AML-193 (cell line): Measurements from ENCODE around the gene GPR179.
A peak's percentile ranks its signal among the peaks of the same experiment; 100 is the strongest.
"Not testable (repeated sequence)": the region's sequence is repeated elsewhere in the genome, so short reads cannot be mapped to it uniquely, and the experiment has no call there.

Source experiments
- DNase-seq, 2 experiments: peaks; one replicate each; lab custom pipeline; 2025; lab: John Stamatoyannopoulos, UW

The GPR179 gene

GRCh38 chr17:38324772-38325171 is 19.0 kb downstream of the GPR179 start:
- DNase-seq, result no peak

DNA sequence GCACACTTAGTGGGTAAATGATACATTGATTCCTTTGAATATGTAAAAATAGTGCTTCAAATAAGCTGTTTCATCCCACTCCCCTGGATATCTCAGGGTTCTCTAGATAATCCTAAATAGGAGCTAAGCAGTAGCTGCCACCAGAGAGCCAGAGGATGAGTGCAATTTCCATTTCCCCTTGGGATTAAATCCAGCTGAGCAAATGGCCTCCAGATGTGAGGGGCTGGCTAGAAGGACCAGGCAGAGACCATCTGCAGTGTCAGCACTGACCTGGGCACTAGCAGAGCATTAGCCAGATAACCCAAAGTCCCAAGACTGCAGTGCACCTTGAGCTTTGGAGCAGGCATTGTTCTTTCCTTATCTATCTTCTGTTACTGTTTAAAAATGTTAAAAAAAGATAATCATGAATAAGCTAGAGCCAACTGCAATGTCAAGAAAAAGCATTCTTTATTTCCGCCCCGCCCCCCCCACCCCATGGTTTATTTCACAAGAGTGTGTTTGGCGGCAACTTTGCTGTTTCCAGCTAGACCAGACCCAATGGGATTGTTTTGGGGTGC is 19.5 kb downstream of the GPR179 start:
- no peak for DNase-seq

GRCh38 chr17:38322897-38323296 is 20.9 kb downstream of the GPR179 start:
- no peak for DNase-seq

- peak; percentile 31 to 39 for DNase-seq
These were observed 21.5 kb downstream of the GPR179 start for GRCh38 chr17:38322156-38322779.

DNA sequence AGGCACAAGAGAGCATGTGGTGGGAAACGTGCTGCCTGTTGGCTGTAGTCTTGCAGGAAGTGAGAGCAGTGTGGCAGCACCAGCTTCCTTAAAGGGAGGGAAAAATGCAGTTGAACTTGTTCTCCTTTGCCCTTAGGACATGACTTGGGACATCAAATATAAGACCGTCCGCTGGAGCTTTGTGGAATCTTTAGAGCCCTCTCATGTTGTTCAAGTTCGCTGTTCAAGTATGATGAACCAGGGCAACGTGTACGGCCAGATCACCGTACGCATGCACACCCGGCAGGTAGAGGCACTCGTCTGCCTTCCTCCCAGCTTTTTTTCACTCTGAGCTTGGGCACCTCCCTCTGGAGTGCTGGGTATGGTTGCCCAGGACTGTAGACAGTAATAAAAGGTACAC is 23.3 kb downstream of the GPR179 start:
- DNase-seq, result no peak

DNA sequence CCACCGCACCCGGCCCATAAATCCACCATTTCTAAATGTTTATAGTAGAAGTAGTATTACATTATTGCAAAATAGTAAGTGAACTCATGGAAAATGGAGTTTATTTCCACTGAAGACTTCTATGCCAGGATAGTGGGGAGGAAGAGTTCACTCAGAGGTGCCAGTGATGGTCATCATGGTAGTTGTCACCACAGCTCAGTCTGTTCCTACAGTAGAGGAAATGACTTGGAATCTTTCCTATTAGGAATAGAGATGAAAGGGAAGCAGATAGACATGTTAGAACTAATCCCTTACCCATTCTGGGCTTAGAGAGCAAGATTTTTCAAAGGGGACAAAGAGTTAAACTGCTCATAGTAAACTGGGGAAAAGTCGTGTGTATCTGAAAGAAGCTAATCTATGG is 26.7 kb downstream of the GPR179 start:
- no peak for DNase-seq

DNA sequence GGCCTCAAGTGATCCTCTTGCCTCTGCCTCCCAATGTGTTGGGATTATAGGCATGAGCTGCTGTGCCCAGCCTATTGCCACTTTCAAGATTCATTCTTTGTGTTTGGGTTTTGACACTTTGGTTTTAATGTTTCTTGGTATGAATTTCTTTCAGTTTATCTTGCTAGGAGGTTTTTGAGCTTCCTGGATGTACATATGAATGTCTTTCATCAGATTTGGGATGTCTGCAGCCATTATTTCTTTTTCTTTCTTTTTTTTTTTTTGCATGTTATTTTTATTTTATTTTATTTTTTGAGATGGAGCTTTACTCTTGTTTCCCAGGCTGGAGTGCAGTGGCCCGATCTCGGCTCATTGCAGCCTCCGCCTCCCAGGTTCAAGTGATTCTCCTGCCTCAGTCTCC is 28.3 kb downstream of the GPR179 start:
- DNase-seq, result no peak

DNA sequence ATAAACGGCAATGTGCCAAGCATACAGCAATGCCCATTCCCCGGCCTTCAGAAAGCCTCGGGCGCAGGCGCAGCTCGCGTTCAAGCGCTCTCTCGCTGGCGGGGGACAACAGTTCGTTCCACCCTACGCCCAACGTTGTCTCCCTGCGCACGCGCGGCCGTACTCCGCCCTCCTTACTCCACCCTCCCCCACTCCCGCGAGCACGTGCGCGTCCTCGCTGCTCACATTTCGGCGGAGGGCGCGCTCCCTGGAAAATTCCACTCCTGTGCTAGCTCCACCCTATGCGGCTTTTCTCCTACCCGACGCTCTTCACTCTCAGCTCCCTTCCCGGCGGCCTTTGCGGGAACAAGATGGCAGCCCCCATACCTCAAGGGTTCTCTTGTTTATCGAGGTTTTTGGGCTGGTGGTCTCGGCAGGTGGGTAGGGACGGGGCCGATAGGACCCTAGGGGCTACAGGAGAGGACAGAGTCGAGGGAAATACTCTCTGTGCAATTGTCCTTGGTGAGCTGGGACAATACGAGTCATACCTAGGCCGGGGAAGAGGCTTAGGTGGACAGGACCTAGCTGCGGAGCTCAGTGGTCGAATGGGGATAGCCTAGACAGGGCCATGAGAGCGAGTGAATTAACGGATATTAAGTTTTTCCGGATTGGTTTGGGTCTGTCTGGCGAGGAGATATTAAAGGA is 46.8 kb downstream of the GPR179 start, which contains the start of gene MRPL45:
TSS of gene MRPL45 (plus strand) at position 335 of the 684 bp plus-strand sequence. CDS start at position 351, 16 bp downstream.
- peak; percentile 93 to 97 for DNase-seq

GRCh38 chr17:38295602-38296365 is 48.0 kb downstream of the GPR179 start:
- not testable (repeated sequence) for DNase-seq

DNA sequence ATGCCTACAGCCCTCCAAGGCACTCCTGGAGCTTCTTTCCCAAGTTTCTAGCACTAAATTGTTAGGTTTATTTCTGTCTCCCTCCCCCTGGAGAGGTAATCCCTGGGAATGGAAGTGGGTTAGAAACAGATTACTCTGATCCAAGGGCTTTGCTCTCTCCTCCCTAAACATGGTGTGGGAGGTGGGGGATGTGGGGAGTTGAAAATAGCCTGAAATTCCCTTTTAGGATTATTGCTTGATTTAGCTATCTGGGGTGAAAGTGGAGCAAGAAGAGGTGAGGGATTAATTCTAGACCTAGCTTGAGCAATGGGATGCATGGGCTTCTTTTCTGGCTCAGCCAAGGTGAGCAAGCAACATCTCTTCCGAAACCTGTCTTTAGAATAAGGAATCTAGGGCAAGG is 54.0 kb downstream of the GPR179 start:
- DNase-seq, result not testable (repeated sequence)

DNA sequence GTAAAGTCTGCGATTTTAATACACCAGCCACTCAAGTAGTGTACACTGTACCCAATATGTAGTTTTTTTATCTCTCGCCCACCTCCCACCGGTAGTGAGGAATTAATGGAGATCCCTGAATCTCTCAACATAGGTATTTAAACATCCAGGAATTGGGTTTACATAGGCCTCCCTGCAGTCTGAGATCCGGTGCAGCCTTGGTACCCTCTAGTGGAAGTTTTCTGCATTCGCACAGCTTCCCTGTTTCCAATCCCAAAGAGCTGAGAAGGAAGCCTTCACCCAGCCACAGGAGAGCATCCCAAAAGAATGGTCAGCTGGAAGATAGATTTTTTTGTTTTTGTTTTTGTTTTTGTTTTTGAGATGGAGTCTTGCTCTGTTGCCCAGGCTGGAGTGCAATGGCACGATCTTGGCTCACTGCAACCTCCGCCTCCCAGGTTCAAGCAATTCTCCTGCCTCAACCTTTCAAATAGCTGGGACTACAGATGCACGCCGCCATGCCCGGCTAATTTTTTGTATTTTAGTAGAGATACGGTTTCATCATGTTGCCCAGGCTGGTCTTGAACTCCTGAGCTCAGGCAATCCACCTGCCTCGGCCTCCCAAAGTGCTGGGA is 55.4 kb downstream of the GPR179 start:
- not testable (repeated sequence) for DNase-seq

DNA sequence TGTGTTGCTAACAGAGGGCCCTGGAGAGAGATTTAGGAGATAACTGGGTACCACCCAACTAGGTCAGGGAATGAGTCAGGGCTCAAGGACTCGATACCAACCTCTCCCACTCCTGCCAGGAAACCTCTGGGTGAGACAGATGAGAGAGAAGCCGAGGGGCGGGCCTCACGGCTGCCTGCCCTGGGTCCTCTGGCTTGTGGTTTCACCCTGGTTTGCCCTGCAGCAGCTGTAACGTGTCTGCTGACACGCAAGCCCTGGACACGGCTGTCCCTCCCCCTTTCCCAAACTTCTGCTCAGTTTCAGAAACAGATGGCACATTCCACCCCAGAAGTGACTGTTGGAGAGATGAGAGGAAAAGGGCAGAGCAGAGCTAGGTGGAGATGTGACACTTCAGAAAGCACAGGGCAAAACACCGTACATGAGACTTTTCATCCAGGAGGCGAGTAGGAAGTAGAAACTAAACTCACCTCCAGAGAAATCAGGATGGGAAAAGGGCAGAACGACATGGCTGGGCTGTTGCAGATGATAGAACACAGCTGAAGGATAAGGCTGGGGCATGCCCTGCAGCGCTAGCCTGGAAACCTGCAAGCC is 57.2 kb downstream of the GPR179 start:
- peak; percentile 30 to 45 for DNase-seq

- not testable (repeated sequence) for DNase-seq
These were observed 57.8 kb downstream of the GPR179 start for GRCh38 chr17:38285994-38286393.
